IPS DF 6.9 (cell line): ENCODE measurements around the gene METTL4.

Experiments used
- DNase-seq: peaks from one replicate; pipeline ENCODE4 v3.0.0-alpha.2; 2013; ENCODE audit warnings: low read depth, low spot score
- H3K27ac ChIP-seq: one replicate; pipeline ENCODE4 v1.5.1; 2013; ENCODE audit warnings: low read length, control low read depth
- H3K27me3 ChIP-seq: 2 replicates; pipeline ENCODE4 v1.6.1; 2013; ENCODE audit warnings: mild to moderate bottlenecking, low read length; ENCODE audit not compliant: control insufficient read depth, insufficient read depth
- H3K36me3 ChIP-seq: 2 replicates; pipeline ENCODE4 v1.6.1; 2013; ENCODE audit warnings: low read length; ENCODE audit not compliant: control insufficient read depth, insufficient read depth
- H3K4me1 ChIP-seq: 2 replicates; pipeline ENCODE4 v1.6.1; 2013; ENCODE audit warnings: low read length; ENCODE audit not compliant: control insufficient read depth, insufficient read depth
- H3K4me3 ChIP-seq: 2 replicates; pipeline ENCODE4 v1.5.1; 2013; ENCODE audit warnings: mild to moderate bottlenecking, low read length
- H3K9me3 ChIP-seq: 2 replicates; pipeline ENCODE4 v1.6.1; 2013; ENCODE audit warnings: low read length, inconsistent platforms; ENCODE audit not compliant: control insufficient read depth, insufficient read depth
- WGBS: extraction: QIAGEN DNeasy Blood & Tissue Kit; methylation state at CpG from one replicate; pipeline ENCODE4 v1.1.7; 2013; ENCODE audit warnings: mixed read lengths, missing lambda C conversion rate; ENCODE audit not compliant: insufficient read length, insufficient coverage; 5-methylcytosine and 5-hydroxymethylcytosine counted together

The METTL4 gene

GRCh38 chr18:2538844-2539243, 32.5 kb downstream of the METTL4 start:
- H3K4me3 ChIP-seq = no peak overlapping the region
- no peaks in the 10 kb centered on the region for H3K9me3 ChIP-seq
- H3K36me3 ChIP-seq = no peaks in the 10 kb centered on the region
- WGBS = no CpG with 5 or more reads among the region's 1 CpG
- no peaks in the 10 kb centered on the region for H3K4me1 ChIP-seq
- DNase-seq = no peak
- no peaks in the 10 kb centered on the region for H3K27me3 ChIP-seq
- H3K27ac ChIP-seq = no peak overlapping the region

- Histone ChIP-seq H3K9me3 (no peaks in the 10 kb centered on the region), H3K36me3 (no peaks in the 10 kb centered on the region), H3K27me3 (no peaks in the 10 kb centered on the region), H3K4me1 (no peaks in the 10 kb centered on the region), H3K4me3 (no peak overlapping the region), H3K27ac (no peak overlapping the region)
- WGBS = no CpG with 5 or more reads among the region's 1 CpG
- no peak for DNase-seq
Measured at GRCh38 chr18:2538236-2538635, 33.1 kb downstream of the METTL4 start.

GRCh38 chr18:2537296-2537695, 34.0 kb downstream of the METTL4 start:
- Histone ChIP-seq H3K27ac (no peak overlapping the region), H3K36me3 (no peaks in the 10 kb centered on the region), H3K9me3 (no peaks in the 10 kb centered on the region), H3K4me1 (no peaks in the 10 kb centered on the region), H3K4me3 (no peak overlapping the region), H3K27me3 (no peaks in the 10 kb centered on the region)
- DNase-seq = no peak
- WGBS = no CpG with 5 or more reads among the region's 3 CpGs

- no peak overlapping the region for H3K4me3 ChIP-seq
- no peaks in the 10 kb centered on the region for H3K27me3 ChIP-seq
- H3K4me1 ChIP-seq = no peaks in the 10 kb centered on the region
- no peaks in the 10 kb centered on the region for H3K36me3 ChIP-seq
- H3K9me3 ChIP-seq = no peaks in the 10 kb centered on the region
- no peak for DNase-seq
- no peak overlapping the region for H3K27ac ChIP-seq
- no CpG with 5 or more reads among the region's 4 CpGs for WGBS
Measured at GRCh38 chr18:2536493-2536892, 34.8 kb downstream of the METTL4 start.

GRCh38 chr18:2536063-2536462, 35.2 kb downstream of the METTL4 start:
- H3K27me3 ChIP-seq = no peaks in the 10 kb centered on the region
- no CpG with 5 or more reads among the region's 2 CpGs for WGBS
- no peaks in the 10 kb centered on the region for H3K9me3 ChIP-seq
- DNase-seq = no peak
- H3K27ac ChIP-seq = no peak overlapping the region
- H3K4me1 ChIP-seq = no peaks in the 10 kb centered on the region
- H3K36me3 ChIP-seq = no peaks in the 10 kb centered on the region
- no peak overlapping the region for H3K4me3 ChIP-seq

- Histone ChIP-seq H3K36me3 (no peaks in the 10 kb centered on the region), H3K27ac (no peak overlapping the region), H3K27me3 (no peaks in the 10 kb centered on the region), H3K4me1 (no peaks in the 10 kb centered on the region), H3K9me3 (no peaks in the 10 kb centered on the region), H3K4me3 (no peak overlapping the region)
- no CpG with 5 or more reads among the region's 1 CpG for WGBS
- no peak for DNase-seq
Measured at GRCh38 chr18:2535419-2535910, 35.8 kb downstream of the METTL4 start.

- Histone ChIP-seq H3K9me3 (no peaks in the 10 kb centered on the region), H3K4me3 (no peak overlapping the region), H3K36me3 (no peaks in the 10 kb centered on the region), H3K4me1 (no peaks in the 10 kb centered on the region), H3K27me3 (no peaks in the 10 kb centered on the region), H3K27ac (no peak overlapping the region)
- WGBS = no CpG with 5 or more reads among the region's 1 CpG
- no peak for DNase-seq
Measured at GRCh38 chr18:2534906-2535305, 36.4 kb downstream of the METTL4 start.

- Histone ChIP-seq H3K4me1 (no peaks in the 10 kb centered on the region), H3K9me3 (no peaks in the 10 kb centered on the region), H3K4me3 (no peak overlapping the region), H3K27me3 (no peaks in the 10 kb centered on the region), H3K36me3 (no peaks in the 10 kb centered on the region), H3K27ac (no peak overlapping the region)
- DNase-seq = no peak
- no CpG with 5 or more reads among the region's 2 CpGs for WGBS
Measured at GRCh38 chr18:2532797-2533196, 38.5 kb downstream of the METTL4 start.

- no peaks in the 10 kb centered on the region for H3K27me3 ChIP-seq
- no peak overlapping the region for H3K27ac ChIP-seq
- H3K36me3 ChIP-seq = no peaks in the 10 kb centered on the region
- DNase-seq = no peak
- no CpG with 5 or more reads among the region's 2 CpGs for WGBS
- H3K9me3 ChIP-seq = no peaks in the 10 kb centered on the region
- no peaks in the 10 kb centered on the region for H3K4me1 ChIP-seq
- no peak overlapping the region for H3K4me3 ChIP-seq
Measured at GRCh38 chr18:2531751-2532150, 39.6 kb downstream of the METTL4 start.

GRCh38 chr18:2529154-2529553, 42.2 kb downstream of the METTL4 start:
- WGBS = 100% methylated on average over 2 of the region's 7 CpGs
- Histone ChIP-seq H3K4me3 (no peak overlapping the region), H3K36me3 (no peaks in the 10 kb centered on the region), H3K4me1 (no peaks in the 10 kb centered on the region), H3K27ac (no peak overlapping the region), H3K9me3 (no peaks in the 10 kb centered on the region), H3K27me3 (no peaks in the 10 kb centered on the region)
- peak; percentile 16 for DNase-seq

GRCh38 chr18:2526329-2526728, 45.0 kb downstream of the METTL4 start:
- no CpG with 5 or more reads among the region's 2 CpGs for WGBS
- Histone ChIP-seq H3K4me1 (no peaks in the 10 kb centered on the region), H3K27ac (no peak overlapping the region), H3K4me3 (no peak overlapping the region), H3K36me3 (no peaks in the 10 kb centered on the region), H3K9me3 (no peaks in the 10 kb centered on the region), H3K27me3 (no peaks in the 10 kb centered on the region)
- DNase-seq = no peak
